Smooth muscle cell (in vitro differentiated cells): Measurements from ENCODE around the gene GNAO1. TPM values are rescaled to one million over a fixed set of nuclear protein-coding genes. Genes with fewer than 3 reads are reported as not detected.
A peak's percentile ranks its signal among the peaks of the same experiment; 100 is the strongest.

Experiments used
- DNase-seq: peaks from one replicate; lab custom pipeline; 2025; ENCODE audit not compliant: unreplicated experiment; lab: John Stamatoyannopoulos, UW
- H2AFZ ChIP-seq: fragments of 200-600 bp; sonication (generic); 2 replicates; pipeline ENCODE4 v1.6.0; 2016; ENCODE audit warnings: antibody characterized with exemption, low read depth, mild to moderate bottlenecking
- H3F3A ChIP-seq: fragments of 200-600 bp; sonication (generic); 2 replicates; pipeline ENCODE4 v1.6.0; 2017; ENCODE audit warnings: antibody characterized with exemption, low read depth
- H3K27ac ChIP-seq: fragments of 200-600 bp; sonication (generic); 2 replicates; pipeline ENCODE4 v1.5.1; 2016; ENCODE audit warnings: low read depth, mild to moderate bottlenecking
- H3K27me3 ChIP-seq: fragments of 200-600 bp; sonication (generic); 2 replicates; pipeline ENCODE4 v1.6.1; 2016; ENCODE audit warnings: low read depth, mild to moderate bottlenecking
- H3K36me3 ChIP-seq: fragments of 200-600 bp; sonication (generic); 2 replicates; pipeline ENCODE4 v1.5.1; 2016; ENCODE audit warnings: low read depth
- H3K4me1 ChIP-seq: fragments of 200-600 bp; sonication (generic); 2 replicates; pipeline ENCODE4 v1.5.1; 2016; ENCODE audit warnings: low read depth
- H3K4me2 ChIP-seq: fragments of 200-600 bp; sonication (generic); 2 replicates; pipeline ENCODE4 v1.6.0; 2016; ENCODE audit warnings: mild to moderate bottlenecking
- H3K4me3 ChIP-seq: fragments of 200-600 bp; sonication (generic); 2 replicates; pipeline ENCODE4 v1.5.1; 2016; ENCODE audit warnings: mild to moderate bottlenecking
- H3K79me2 ChIP-seq: fragments of 200-600 bp; sonication (generic); 2 replicates; pipeline ENCODE4 v1.6.0; 2016; ENCODE audit warnings: low read depth, mild to moderate bottlenecking
- H3K9ac ChIP-seq: fragments of 200-600 bp; sonication (generic); 2 replicates; pipeline ENCODE4 v1.6.0; 2016; ENCODE audit warnings: low read depth
- H3K9me3 ChIP-seq: fragments of 200-600 bp; sonication (generic); replicated peaks from 2 replicates; pipeline ENCODE4 v1.5.1; 2016; ENCODE audit warnings: low read depth
- H4K20me1 ChIP-seq: fragments of 200-600 bp; sonication (generic); 2 replicates; pipeline ENCODE4 v1.6.0; 2016; ENCODE audit warnings: low read depth
- CTCF ChIP-seq: fragments of 200-600 bp; sonication (generic); IDR thresholded peaks from 2 replicates; pipeline ENCODE4 v1.5.1; 2017; ENCODE audit warnings: borderline replicate concordance, mild to moderate bottlenecking, antibody characterized with exemption; ENCODE audit not compliant: insufficient read depth, poor library complexity, severe bottlenecking
- WGBS: methylation state at CpG from one replicate; pipeline ENCODE4 v1.1.7; 2016; ENCODE audit warnings: low lambda C conversion rate; 5-methylcytosine and 5-hydroxymethylcytosine counted together
- polyA plus RNA-seq: library from polyadenylated mRNA; unstranded; fragments of >200 nt; fragmentation: Nextera tagmentation; extraction: Ambion mirVana; gene quantifications from 2 replicates; pipeline ENCODE4 v1.2.1, GENCODE V29; 2016
- total RNA-seq: library from RNA; depleted of rRNA; stranded (reverse); fragments of >200 nt; gene quantifications from 2 replicates; pipeline ENCODE4 v1.2.3, GENCODE V29; 2014

The GNAO1 gene
- total and polyA plus RNA-seq, 2 experiments from 2014 or later: 1.7 to 3.7 TPM

GRCh38 chr16:56203052-56203451 lies 11.8 kb downstream of the GNAO1 start:
- DNase-seq: no peak
- H3K79me2 ChIP-seq: no peaks in the 10 kb centered on the region
- H3K9me3 ChIP-seq: no peaks in the 10 kb centered on the region
- 79% methylated on average over 1 of the region's 1 CpG for WGBS
- no peaks in the 10 kb centered on the region for H3K4me1 ChIP-seq
- no peaks in the 10 kb centered on the region for H3F3A ChIP-seq
- H4K20me1 ChIP-seq: no peaks in the 10 kb centered on the region
- H3K9ac ChIP-seq: no peak overlapping the region
- peak; percentile 8 for TF ChIP-seq CTCF
- no peak overlapping the region for H3K27ac ChIP-seq
- peaks cover 27% of the 10 kb centered on the region for H3K27me3 ChIP-seq
- H3K4me2 ChIP-seq: no peak overlapping the region
- H3K36me3 ChIP-seq: no peaks in the 10 kb centered on the region
- H2AFZ ChIP-seq: no peak overlapping the region
- no peak overlapping the region for H3K4me3 ChIP-seq

- WGBS: 94% methylated on average over 4 of the region's 4 CpGs
- no peak overlapping the region for H2AFZ ChIP-seq
- no peak for DNase-seq
- no peaks in the 10 kb centered on the region for H3K36me3 ChIP-seq
- H3K27me3 ChIP-seq: peaks cover 21% of the 10 kb centered on the region
- H3K4me1 ChIP-seq: no peaks in the 10 kb centered on the region
- no peaks in the 10 kb centered on the region for H3K9me3 ChIP-seq
- H4K20me1 ChIP-seq: no peaks in the 10 kb centered on the region
- no peaks in the 10 kb centered on the region for H3F3A ChIP-seq
- no peak overlapping the region for H3K27ac ChIP-seq
- no peak overlapping the region for H3K4me2 ChIP-seq
- H3K4me3 ChIP-seq: no peak overlapping the region
- H3K9ac ChIP-seq: no peak overlapping the region
- no peak for TF ChIP-seq CTCF
- H3K79me2 ChIP-seq: no peaks in the 10 kb centered on the region
Observed at GRCh38 chr16:56204816-56205215, 13.5 kb downstream of the GNAO1 start.

- Histone ChIP-seq H3K36me3 (no peaks in the 10 kb centered on the region), H3K9me3 (no peaks in the 10 kb centered on the region), H3K4me2 (no peak overlapping the region), H2AFZ (no peak overlapping the region), H3K27me3 (peaks cover 10% of the 10 kb centered on the region), H3K4me1 (peaks cover 5% of the 10 kb centered on the region), H4K20me1 (no peaks in the 10 kb centered on the region), H3K79me2 (no peaks in the 10 kb centered on the region), H3K4me3 (no peak overlapping the region), H3K9ac (no peak overlapping the region), H3F3A (no peaks in the 10 kb centered on the region), H3K27ac (no peak overlapping the region)
- DNase-seq: no peak
- 96% methylated on average over 1 of the region's 1 CpG for WGBS
- TF ChIP-seq CTCF: no peak
Observed at GRCh38 chr16:56206951-56207350, 15.7 kb downstream of the GNAO1 start.

GRCh38 chr16:56207421-56207820 lies 16.1 kb downstream of the GNAO1 start:
- Histone ChIP-seq H2AFZ (no peak overlapping the region), H3K27me3 (peaks cover 9% of the 10 kb centered on the region), H3K4me2 (no peak overlapping the region), H3K36me3 (no peaks in the 10 kb centered on the region), H3K4me1 (peaks cover 5% of the 10 kb centered on the region), H3K9ac (no peak overlapping the region), H3K27ac (no peak overlapping the region), H3K4me3 (no peak overlapping the region), H3K9me3 (no peaks in the 10 kb centered on the region), H3F3A (no peaks in the 10 kb centered on the region), H4K20me1 (no peaks in the 10 kb centered on the region), H3K79me2 (no peaks in the 10 kb centered on the region)
- DNase-seq: no peak
- no peak for TF ChIP-seq CTCF
- 73% methylated on average over 2 of the region's 2 CpGs for WGBS
